DND-41 (cell line): ENCODE results near the gene EIF4E3.

ENCODE experiments used
- ATAC-seq: fragments of 200-7000 bp; cut with Tn5 transposase; 3 replicates; pipeline ENCODE4 v1.9.1; 2021; ENCODE audit warnings: low read depth; ENCODE audit not compliant: insufficient read depth
- DNase-seq: peaks from one replicate; pipeline ENCODE4 v3.0.0-alpha.2; 2020
- H2AFZ ChIP-seq: 2 replicates; pipeline ENCODE4 v1.6.0; 2012; ENCODE audit warnings: low read depth, low read length
- H3K27ac ChIP-seq: 2 replicates; pipeline ENCODE4 v1.5.1; 2012; ENCODE audit warnings: low read length, inconsistent platforms
- H3K27me3 ChIP-seq: fragments of 200-600 bp; sonication (generic); 2 replicates; pipeline ENCODE4 v1.6.0; 2012; ENCODE audit warnings: low read length, mild to moderate bottlenecking, inconsistent platforms; ENCODE audit not compliant: insufficient read depth, poor library complexity
- H3K36me3 ChIP-seq: 2 replicates; pipeline ENCODE4 v1.5.1; 2012; ENCODE audit warnings: low read length, inconsistent platforms; ENCODE audit not compliant: insufficient read depth
- H3K4me1 ChIP-seq: 2 replicates; pipeline ENCODE4 v1.5.1; 2012; ENCODE audit warnings: mild to moderate bottlenecking, low read length; ENCODE audit not compliant: insufficient read depth
- H3K4me2 ChIP-seq: 2 replicates; pipeline ENCODE4 v1.6.0; 2012; ENCODE audit warnings: mild to moderate bottlenecking, moderate library complexity, low read length, inconsistent platforms; ENCODE audit not compliant: insufficient read depth
- H3K4me3 ChIP-seq, 2 experiments: fragments of 200-600 bp in 1 of 2; shearing (Covaris generic) in 1 of 2; 2 replicates each; pipeline ENCODE4 v1.5.1; 2012 to 2016; ENCODE audit warnings: inconsistent platforms in 2 of 2, low read length in 2 of 2, mild to moderate bottlenecking in 2 of 2, low read depth in 1 of 2, moderate library complexity in 1 of 2
- H3K79me2 ChIP-seq: 2 replicates; pipeline ENCODE4 v1.6.0; 2012; ENCODE audit warnings: low read length, inconsistent platforms; ENCODE audit not compliant: insufficient read depth
- H3K9ac ChIP-seq: 2 replicates; pipeline ENCODE4 v1.6.0; 2012; ENCODE audit warnings: low read depth, mild to moderate bottlenecking, inconsistent platforms, low read length, moderate library complexity
- H3K9me3 ChIP-seq: 2 replicates; pipeline ENCODE4 v1.5.1; 2012; ENCODE audit warnings: low read length, moderate library complexity, mild to moderate bottlenecking, inconsistent platforms; ENCODE audit not compliant: insufficient read depth, severe bottlenecking
- H4K20me1 ChIP-seq: 2 replicates; pipeline ENCODE4 v1.6.0; 2012; ENCODE audit warnings: low read length; ENCODE audit not compliant: insufficient read depth
- EZH2 ChIP-seq: IDR thresholded peaks from 3 replicates; pipeline ENCODE4 v1.6.1; 2012; ENCODE audit warnings: borderline replicate concordance, low read depth, mild to moderate bottlenecking, moderate library complexity, low read length, inconsistent platforms; ENCODE audit not compliant: severe bottlenecking
- TF ChIP-seq, protein P1 (sequence below): IDR thresholded peaks from 2 replicates; pipeline ENCODE4 v1.5.1; 2012; ENCODE audit warnings: borderline replicate concordance, low read length, moderate library complexity, mild to moderate bottlenecking; ENCODE audit not compliant: poor library complexity, severe bottlenecking; ENCODE audit errors: extremely low read depth

EIF4E3 gene

DNA sequence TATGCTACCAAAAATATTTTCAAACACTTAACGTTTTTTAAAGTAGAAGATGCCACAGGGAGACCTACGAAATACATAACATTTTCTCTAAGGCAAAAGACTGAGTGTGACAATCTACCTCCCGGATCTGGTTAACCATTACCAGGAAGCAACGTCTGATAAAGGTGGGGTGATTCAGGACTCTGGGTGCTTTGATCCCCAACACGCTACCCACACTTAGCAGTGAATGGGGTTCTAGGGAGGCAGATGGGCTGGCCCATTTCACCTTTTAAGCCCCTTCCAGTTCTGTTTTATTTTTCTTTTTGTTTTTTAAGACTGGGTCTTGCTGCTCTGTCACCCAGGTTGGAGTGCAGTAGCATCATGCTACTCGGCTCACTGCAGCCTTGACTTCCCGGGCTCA is 39.5 kb downstream of the EIF4E3 start:
- Histone ChIP-seq H3K9me3 (no peaks in the 10 kb centered on the region), H3K36me3 (no peaks in the 10 kb centered on the region), H3K79me2 (no peaks in the 10 kb centered on the region), H3K9ac (no peak overlapping the region), H4K20me1 (no peaks in the 10 kb centered on the region), H3K4me1 (peaks cover 9% of the 10 kb centered on the region), H2AFZ (no peak overlapping the region), H3K4me2 (no peak overlapping the region), H3K27ac (no peak overlapping the region), H3K4me3 (no peak overlapping the region), H3K27me3 (no peaks in the 10 kb centered on the region)
- no peak for ATAC-seq
- TF ChIP-seq, protein P1, sequence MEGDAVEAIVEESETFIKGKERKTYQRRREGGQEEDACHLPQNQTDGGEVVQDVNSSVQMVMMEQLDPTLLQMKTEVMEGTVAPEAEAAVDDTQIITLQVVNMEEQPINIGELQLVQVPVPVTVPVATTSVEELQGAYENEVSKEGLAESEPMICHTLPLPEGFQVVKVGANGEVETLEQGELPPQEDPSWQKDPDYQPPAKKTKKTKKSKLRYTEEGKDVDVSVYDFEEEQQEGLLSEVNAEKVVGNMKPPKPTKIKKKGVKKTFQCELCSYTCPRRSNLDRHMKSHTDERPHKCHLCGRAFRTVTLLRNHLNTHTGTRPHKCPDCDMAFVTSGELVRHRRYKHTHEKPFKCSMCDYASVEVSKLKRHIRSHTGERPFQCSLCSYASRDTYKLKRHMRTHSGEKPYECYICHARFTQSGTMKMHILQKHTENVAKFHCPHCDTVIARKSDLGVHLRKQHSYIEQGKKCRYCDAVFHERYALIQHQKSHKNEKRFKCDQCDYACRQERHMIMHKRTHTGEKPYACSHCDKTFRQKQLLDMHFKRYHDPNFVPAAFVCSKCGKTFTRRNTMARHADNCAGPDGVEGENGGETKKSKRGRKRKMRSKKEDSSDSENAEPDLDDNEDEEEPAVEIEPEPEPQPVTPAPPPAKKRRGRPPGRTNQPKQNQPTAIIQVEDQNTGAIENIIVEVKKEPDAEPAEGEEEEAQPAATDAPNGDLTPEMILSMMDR, result no peak
- TF ChIP-seq EZH2, result no peak
- DNase-seq, result no peak

DNA sequence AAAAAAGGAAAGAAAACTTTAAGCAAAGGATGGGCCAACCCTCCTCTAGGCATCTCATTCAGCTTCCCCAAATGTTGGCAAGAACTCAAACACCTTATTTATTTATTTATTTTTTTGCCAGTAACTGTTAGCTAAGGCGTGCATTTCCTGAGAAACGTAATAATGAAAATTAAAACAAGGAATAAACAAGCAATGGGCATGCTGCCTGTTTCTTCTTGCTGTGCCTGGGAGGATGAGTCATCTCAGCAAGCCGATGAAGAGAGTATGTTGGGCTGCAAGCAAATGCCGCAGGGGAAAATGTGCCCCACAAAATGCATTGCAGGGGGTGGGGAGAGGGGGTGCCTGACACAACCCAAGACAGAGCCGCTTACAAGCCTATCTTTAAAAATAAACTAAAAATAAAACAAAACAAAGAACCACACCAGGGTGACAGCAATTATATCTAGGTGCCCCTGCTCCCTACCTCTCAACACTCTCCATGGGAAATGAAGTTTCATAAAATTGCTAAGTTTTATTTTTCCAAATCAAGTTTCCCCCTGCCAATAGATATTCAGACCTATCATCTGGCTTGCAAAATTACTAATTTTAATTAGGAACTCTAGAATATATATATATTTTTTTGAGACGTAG is 40.3 kb downstream of the EIF4E3 start:
- H3K4me3 ChIP-seq, result no peak overlapping the region
- H3K4me1 ChIP-seq, result peaks cover 10% of the 10 kb centered on the region
- H3K4me2 ChIP-seq, result no peak overlapping the region
- TF ChIP-seq, protein P1, result no peak
- TF ChIP-seq EZH2, result no peak
- H4K20me1 ChIP-seq, result no peaks in the 10 kb centered on the region
- no peaks in the 10 kb centered on the region for H3K36me3 ChIP-seq
- ATAC-seq (no peak), DNase-seq (no peak)
- no peak overlapping the region for H2AFZ ChIP-seq
- H3K27ac ChIP-seq, result no peak overlapping the region
- no peaks in the 10 kb centered on the region for H3K9me3 ChIP-seq
- H3K9ac ChIP-seq, result no peak overlapping the region
- no peaks in the 10 kb centered on the region for H3K27me3 ChIP-seq
- no peaks in the 10 kb centered on the region for H3K79me2 ChIP-seq

DNA sequence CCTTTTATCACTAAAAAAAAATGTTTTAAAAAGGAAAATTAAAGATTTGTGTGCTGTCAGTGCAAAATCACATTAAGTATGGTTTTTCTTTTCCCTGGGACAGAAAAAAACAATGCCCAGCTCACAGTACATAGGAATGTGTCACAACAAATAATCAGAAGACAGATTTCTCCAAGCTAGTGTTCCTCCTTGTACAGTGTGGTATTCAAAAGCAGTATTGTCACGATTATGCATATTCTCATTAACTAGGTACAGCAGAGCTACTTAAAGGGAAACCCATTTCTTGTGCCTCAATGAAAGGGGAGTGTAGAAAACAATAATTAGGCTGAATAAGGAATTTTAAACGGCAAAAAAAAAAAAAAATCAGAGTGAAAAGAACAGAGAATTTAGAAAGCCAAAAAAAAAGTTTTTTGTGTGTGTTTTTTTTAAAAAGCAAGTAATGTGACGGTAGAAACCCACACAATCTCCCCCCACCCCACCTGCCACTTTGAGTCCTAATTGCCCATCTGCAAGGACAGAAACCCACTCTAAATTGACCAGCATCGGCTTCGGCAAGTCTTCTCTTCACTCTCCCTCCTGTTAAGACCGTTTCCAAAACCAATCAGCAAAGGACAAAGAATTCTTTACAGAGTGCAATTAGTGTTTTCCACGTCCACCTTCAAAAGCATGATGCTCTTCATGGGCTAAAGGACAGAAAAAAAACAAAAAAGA is 41.0 kb downstream of the EIF4E3 start:
- no peak overlapping the region for H2AFZ ChIP-seq
- H3K36me3 ChIP-seq, result no peaks in the 10 kb centered on the region
- no peaks in the 10 kb centered on the region for H4K20me1 ChIP-seq
- H3K4me1 ChIP-seq, result peaks cover 10% of the 10 kb centered on the region
- no peaks in the 10 kb centered on the region for H3K27me3 ChIP-seq
- no peaks in the 10 kb centered on the region for H3K9me3 ChIP-seq
- H3K79me2 ChIP-seq, result no peaks in the 10 kb centered on the region
- no peak overlapping the region for H3K4me2 ChIP-seq
- DNase-seq (no peak), ATAC-seq (no peak)
- TF ChIP-seq, protein P1, result no peak
- no peak for TF ChIP-seq EZH2
- no peak overlapping the region for H3K27ac ChIP-seq
- H3K9ac ChIP-seq, result no peak overlapping the region
- no peak overlapping the region for H3K4me3 ChIP-seq
